Stimulated activated CD8-positive, alpha-beta memory T cell treated with anti-CD3 and anti-CD28 coated beads, Interleukin-4, amount 100 ng/mL, for 24 hours (primary cell): ENCODE results near the gene SLX9.
A peak's percentile ranks its signal among the peaks of the same experiment; 100 is the strongest.
"Not testable (repeated sequence)": the region's sequence is repeated elsewhere in the genome, so short reads cannot be mapped to it uniquely, and the experiment has no call there.

Experiments used
- DNase-seq: peaks from one replicate; pipeline ENCODE4 v3.0.0-alpha.2; 2020; ENCODE audit warnings: low read depth

The SLX9 gene

GRCh38 chr21:44916965-44917364 lies 22.9 kb upstream of the SLX9 start:
- no peak for DNase-seq

- DNase-seq: no peak
Measured at GRCh38 chr21:44917446-44918106, 22.3 kb upstream of the SLX9 start.

- DNase-seq: no peak
Measured at GRCh38 chr21:44918107-44918470, 21.7 kb upstream of the SLX9 start.

- no peak for DNase-seq
Measured at GRCh38 chr21:44918581-44919033, 21.2 kb upstream of the SLX9 start.

GRCh38 chr21:44919111-44919912 lies 20.5 kb upstream of the SLX9 start:
- DNase-seq: no peak

- DNase-seq: no peak
Measured at GRCh38 chr21:44919913-44920693, 19.7 kb upstream of the SLX9 start.

GRCh38 chr21:44920694-44921604 lies 18.9 kb upstream of the SLX9 start, which contains the start of gene ITGB2:
ITGB2 (minus strand) TSS chr21:44920899; CDS start chr21:44910782, 10,117 bp downstream.
- DNase-seq: peak; percentile 57

GRCh38 chr21:44921928-44922327 lies 17.9 kb upstream of the SLX9 start:
- no peak for DNase-seq

GRCh38 chr21:44923480-44924084 lies 16.2 kb upstream of the SLX9 start:
- no peak for DNase-seq

GRCh38 chr21:44924606-44925377 lies 15.0 kb upstream of the SLX9 start:
- no peak for DNase-seq

GRCh38 chr21:44925378-44925755 lies 14.5 kb upstream of the SLX9 start:
- no peak for DNase-seq

GRCh38 chr21:44926331-44927101 lies 13.3 kb upstream of the SLX9 start:
- DNase-seq: no peak

- no peak for DNase-seq
Measured at GRCh38 chr21:44927259-44927586, 12.6 kb upstream of the SLX9 start.

GRCh38 chr21:44927587-44928461 lies 12.0 kb upstream of the SLX9 start:
- DNase-seq: peak; percentile 87

- not testable (repeated sequence) for DNase-seq
Measured at GRCh38 chr21:44928500-44929241, 11.2 kb upstream of the SLX9 start.

- DNase-seq: no peak
Measured at GRCh38 chr21:44929242-44929798, 10.5 kb upstream of the SLX9 start.

GRCh38 chr21:44929799-44930542 lies 9.9 kb upstream of the SLX9 start:
- no peak for DNase-seq
